Heart right ventricle (tissue), 16 donors: ENCODE results near the gene MFAP3. TPM values are rescaled to one million over a fixed set of nuclear protein-coding genes. Genes with fewer than 3 reads are reported as not detected.

Experiments
- ATAC-seq, 8 donors: fragments of 200-7000 bp; cut with Tn5 transposase; one replicate each; pipeline ENCODE4 v1.9.1; 2020; ENCODE audit warnings: mild to moderate bottlenecking in 8 of 8, moderate library complexity in 8 of 8, moderate number of reproducible peaks in 1 of 8
- DNase-seq, 2 donors: peaks; one replicate each; pipeline ENCODE4 v3.0.0-alpha.2; 2020
- H3K27ac ChIP-seq, 10 donors: fragments of 200-600 bp; sonication (generic) in 2 of 10; one replicate each; pipeline versions ENCODE4 v1.5.0 to v1.8.0; 2020 to 2022; ENCODE audit warnings: mild to moderate bottlenecking in 3 of 10
- H3K27me3 ChIP-seq, 7 donors: fragments of 200-600 bp; one replicate each; pipeline ENCODE4 v1.8.0; 2021 to 2022; ENCODE audit warnings: mild to moderate bottlenecking in 2 of 7
- H3K36me3 ChIP-seq, 9 donors: fragments of 200-600 bp; sonication (generic) in 1 of 9; one replicate each; pipeline versions ENCODE4 v1.5.0 to v1.8.0; 2020 to 2022; ENCODE audit warnings: mild to moderate bottlenecking in 2 of 9
- H3K4me1 ChIP-seq, 9 donors: fragments of 200-600 bp; sonication (generic) in 1 of 9; one replicate each; pipeline versions ENCODE4 v1.5.0 to v1.8.0; 2020 to 2022; ENCODE audit warnings: mild to moderate bottlenecking in 4 of 9
- H3K4me3 ChIP-seq, 10 donors: fragments of 200-600 bp; sonication (generic) in 2 of 10; one replicate each; pipeline versions ENCODE4 v1.5.0 to v1.8.0; 2020 to 2022; ENCODE audit warnings: mild to moderate bottlenecking in 7 of 10, moderate library complexity in 2 of 10
- H3K9me3 ChIP-seq, 11 donors: fragments of 200-600 bp in 10 of 11; sonication (generic) in 2 of 11; one replicate each; pipeline versions ENCODE4 v1.5.0 to v1.8.0; 2013 to 2022; ENCODE audit warnings: mild to moderate bottlenecking in 2 of 11, control low read depth in 1 of 11, moderate library complexity in 1 of 11
- WGBS, 2 donors: extraction: QIAGEN DNeasy Blood & Tissue Kit; methylation state at CpG; one replicate each; pipeline ENCODE4 v1.1.7; 2013; ENCODE audit warnings: inconsistent platforms in 1 of 2; 5-methylcytosine and 5-hydroxymethylcytosine counted together
- intact Hi-C, 10 donors: fragments of 100-400 bp; cut with DNase I; formaldehyde crosslinking; loops; one replicate each; pipeline versions ENCODE4 v1.11.1 to v1.14.2; 2022
- polyA plus RNA-seq, 2 donors: library from polyadenylated mRNA; stranded (reverse); fragments of 200-250 nt; gene quantifications; one replicate each; pipeline ENCODE4 v1.2.3, GENCODE V29; 2013
- total RNA-seq, 10 donors: library from RNA; stranded (reverse); fragmentation: NEBNext Ultra II Directional in 3 of 10; extraction: Animal tissue kit (Norgen Biotek cat#: 25700) in 3 of 10; gene quantifications; one replicate each; pipeline versions ENCODE4 v1.2.1 to v1.2.4, GENCODE V29; 2021 to 2023
- TF ChIP-seq, protein P1 (sequence below), 9 donors: fragments of 200-600 bp; sonication (generic) in 2 of 9; IDR thresholded peaks; one replicate each; pipeline versions ENCODE4 v1.5.0 to v1.8.0; 2021 to 2022; ENCODE audit warnings: antibody characterized with exemption in 9 of 9, mild to moderate bottlenecking in 5 of 9, moderate library complexity in 1 of 9
- donor health status: Arrhythmogenic right ventricular cardiomyopathy.
- donor health status: ischemic (EF 13 %, LVEDD 7.1; RV severe dilation, severe dysfunction).
- donor health status: healthy with polysubstance abuse.
- donor health status: DM: no; HTN: yes; CAD: no.
- donor health status: DM: no; HTN: no; CAD: no.
- donor health status: ischemic (EF 25% LVEDD 6.9; RV normal size, moderate dysfunction).
- donor health status: ischemic (EF 25% LVEDD 5.7; RV mildly dilated, moderate dysfunction).
- donor health status: healthy.
- donor health status: DM: yes; HTN: yes; CAD: no.
- donor health status: Ischemic cardiomyopathy.
- donor health status: ischemic (EF 35%, LVEDD 5.7; RV mildly dilated, moderate dysfunction).
- donor health status: nonischemic (EF 11% LVEDD 7.7; RV severe dilation, severe dysfunction).
- donor health status: DM: yes; HTN: yes; CAD: no.
- donor health status: PGD.
- donor health status: ischemic (EF 29% LVEDD 5.4; RV normal size, mild dysfunction).
- donor health status: nonischemic (EF 23%, LVEDD 6.1; RV moderate dilation, normal function).

The MFAP3 gene
- total and polyA plus RNA-seq, 12 donors, result 2.7 to 44.3 (median 32.2) TPM

DNA sequence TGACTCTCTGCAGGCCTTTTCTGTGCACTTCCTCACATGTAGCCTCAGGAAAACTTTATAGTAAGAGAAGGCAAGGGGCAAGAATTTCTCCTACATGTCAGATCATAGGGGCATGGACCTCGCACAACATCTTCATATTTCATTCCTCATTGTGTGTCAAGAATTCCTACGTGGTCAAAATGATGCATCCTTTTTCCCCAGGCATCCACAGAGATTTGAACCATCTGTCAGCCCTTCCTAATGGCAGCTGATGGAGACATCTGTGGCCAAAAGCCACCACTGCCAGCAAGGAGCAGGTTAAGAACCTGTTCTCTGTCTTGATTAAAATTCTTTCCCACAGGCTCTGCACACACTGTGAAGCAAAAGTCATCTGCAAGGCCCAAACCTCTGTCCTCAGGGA, 42.5 kb downstream of the MFAP3 start:
- ATAC-seq (no peak), DNase-seq (no peak)
- TF ChIP-seq, protein P1, sequence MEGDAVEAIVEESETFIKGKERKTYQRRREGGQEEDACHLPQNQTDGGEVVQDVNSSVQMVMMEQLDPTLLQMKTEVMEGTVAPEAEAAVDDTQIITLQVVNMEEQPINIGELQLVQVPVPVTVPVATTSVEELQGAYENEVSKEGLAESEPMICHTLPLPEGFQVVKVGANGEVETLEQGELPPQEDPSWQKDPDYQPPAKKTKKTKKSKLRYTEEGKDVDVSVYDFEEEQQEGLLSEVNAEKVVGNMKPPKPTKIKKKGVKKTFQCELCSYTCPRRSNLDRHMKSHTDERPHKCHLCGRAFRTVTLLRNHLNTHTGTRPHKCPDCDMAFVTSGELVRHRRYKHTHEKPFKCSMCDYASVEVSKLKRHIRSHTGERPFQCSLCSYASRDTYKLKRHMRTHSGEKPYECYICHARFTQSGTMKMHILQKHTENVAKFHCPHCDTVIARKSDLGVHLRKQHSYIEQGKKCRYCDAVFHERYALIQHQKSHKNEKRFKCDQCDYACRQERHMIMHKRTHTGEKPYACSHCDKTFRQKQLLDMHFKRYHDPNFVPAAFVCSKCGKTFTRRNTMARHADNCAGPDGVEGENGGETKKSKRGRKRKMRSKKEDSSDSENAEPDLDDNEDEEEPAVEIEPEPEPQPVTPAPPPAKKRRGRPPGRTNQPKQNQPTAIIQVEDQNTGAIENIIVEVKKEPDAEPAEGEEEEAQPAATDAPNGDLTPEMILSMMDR (IDR thresholded peaks at IDR 0.05), result no peak
- Histone ChIP-seq H3K4me3 (no peak overlapping the region), H3K27ac (no peak overlapping the region), H3K36me3 (no peaks in the 10 kb centered on the region), H3K27me3 (no peaks in the 10 kb centered on the region), H3K9me3 (no peaks in the 10 kb centered on the region), H3K4me1 (peaks cover 7 to 28% (median 25%) of the 10 kb centered on the region in 9 donors)
- 82 to 95% methylated on average over 2 of the region's 2 CpGs for WGBS, 2 donors
- intact Hi-C loops, result loop anchor here in 1 of 10 donors (10.0 kb wide), 1 partner anchor 64 kb away; no protein-coding TSS in a partner anchor

DNA sequence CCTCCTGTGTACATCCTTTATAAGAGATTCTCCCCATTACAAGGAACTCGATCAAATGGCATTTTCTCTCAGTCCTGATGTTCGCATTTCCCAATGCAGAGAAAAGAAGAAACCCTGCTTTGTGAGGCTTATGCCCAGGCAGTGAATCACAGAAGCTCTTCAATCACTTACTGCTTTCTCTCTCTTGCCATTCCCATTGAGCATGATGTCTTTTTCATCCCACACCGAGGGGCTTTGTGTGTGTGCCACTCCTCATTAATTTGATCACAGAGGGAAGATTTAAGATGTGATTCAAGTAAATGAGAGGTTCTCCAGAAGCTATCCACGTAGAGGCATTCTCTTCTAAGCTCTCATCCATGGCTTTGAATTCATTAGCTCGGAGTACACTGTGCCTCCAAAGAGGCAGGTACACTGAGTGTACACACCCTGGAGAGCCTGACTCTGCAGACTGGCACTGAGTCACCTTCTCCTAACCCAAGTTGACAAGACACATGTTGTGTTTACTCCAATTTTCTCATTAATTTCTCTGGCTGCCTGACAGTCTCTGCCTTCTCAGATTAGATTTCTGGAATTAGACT, 45.4 kb downstream of the MFAP3 start:
- H3K27ac ChIP-seq, result no peak overlapping the region
- H3K27me3 ChIP-seq, result no peaks in the 10 kb centered on the region
- TF ChIP-seq, protein P1 (IDR thresholded peaks at IDR 0.05), result no peak
- intact Hi-C loops, result loop anchor here in 1 of 10 donors (10.0 kb wide), 1 partner anchor 61 kb away; no protein-coding TSS in a partner anchor
- ATAC-seq (no peak), DNase-seq (no peak)
- no peaks in the 10 kb centered on the region for H3K36me3 ChIP-seq
- 94 to 97% methylated on average over 5 of the region's 5 CpGs for WGBS, 2 donors
- no peaks in the 10 kb centered on the region for H3K9me3 ChIP-seq
- no peak overlapping the region for H3K4me3 ChIP-seq
- H3K4me1 ChIP-seq, result peaks cover 0 to 23% (median 18%) of the 10 kb centered on the region in 9 donors

DNA sequence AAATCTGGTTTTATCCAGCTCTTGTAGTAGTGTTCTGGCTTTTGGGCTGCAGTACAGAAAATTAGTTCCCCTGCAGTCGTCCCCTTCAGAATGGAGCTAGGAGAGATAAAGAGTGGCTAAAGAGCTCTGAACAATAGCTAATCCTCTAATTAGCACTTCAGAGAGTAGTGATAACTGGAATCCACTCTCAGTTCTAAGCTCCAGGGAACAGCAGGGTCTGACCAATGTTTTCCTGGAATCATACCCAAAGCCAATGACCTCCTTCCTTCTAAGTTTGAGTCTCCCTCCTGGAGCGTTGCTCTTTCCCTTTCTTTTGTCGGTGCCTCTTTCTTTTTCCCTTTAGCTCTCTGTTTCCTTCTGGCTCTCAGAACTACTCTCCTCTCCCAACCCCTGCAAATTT, 47.4 kb downstream of the MFAP3 start:
- Histone ChIP-seq H3K4me1 (peaks cover 0 to 28% (median 18%) of the 10 kb centered on the region in 9 donors), H3K27ac (peak overlapping the region in 5 of 10 donors; percentile 17 to 67 (median 39)), H3K9me3 (no peaks in the 10 kb centered on the region), H3K36me3 (no peaks in the 10 kb centered on the region), H3K4me3 (no peak overlapping the region), H3K27me3 (no peaks in the 10 kb centered on the region)
- TF ChIP-seq, protein P1 (IDR thresholded peaks at IDR 0.05), result no peak
- DNase-seq (no peak), ATAC-seq (peak in 4 of 8 donors; percentile 12 to 53 (median 28))
- intact Hi-C loops, result loop anchor here in 1 of 10 donors (10.0 kb wide), 1 partner anchor 59 kb away; no protein-coding TSS in a partner anchor
- 45 to 49% methylated on average over 3 of the region's 3 CpGs for WGBS, 2 donors

DNA sequence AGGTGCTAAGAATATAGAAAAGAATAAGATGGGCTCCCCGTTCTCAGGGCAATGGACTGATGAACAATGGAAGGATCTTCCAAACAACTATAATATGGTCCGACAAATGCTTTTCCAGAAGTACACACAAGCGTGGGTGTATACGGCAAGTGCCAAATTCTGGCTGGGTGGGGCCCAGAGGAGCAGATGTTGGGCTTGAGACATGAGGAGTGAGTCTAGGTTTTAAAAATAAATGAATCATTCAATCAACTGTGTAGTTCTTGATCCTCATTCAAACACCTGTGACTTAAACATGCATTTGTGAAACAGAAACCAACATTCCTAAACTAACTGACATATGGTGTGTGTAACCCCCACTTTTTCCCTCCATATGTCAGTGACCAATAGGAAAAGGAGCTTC, 47.9 kb downstream of the MFAP3 start:
- intact Hi-C loops, result loop anchor here in 1 of 10 donors (10.0 kb wide), 1 partner anchor 58 kb away; no protein-coding TSS in a partner anchor
- WGBS, 2 donors, result 58 to 74% methylated on average over 4 of the region's 4 CpGs
- Histone ChIP-seq H3K36me3 (no peaks in the 10 kb centered on the region), H3K9me3 (no peaks in the 10 kb centered on the region), H3K4me3 (no peak overlapping the region), H3K27me3 (no peaks in the 10 kb centered on the region), H3K27ac (peak overlapping the region in 5 of 10 donors; percentile 17 to 67 (median 39)), H3K4me1 (peaks cover 0 to 33% (median 21%) of the 10 kb centered on the region in 9 donors)
- peak in 7 of 8 donors; percentile 50 to 77 (median 67) for ATAC-seq
- DNase-seq, result peak in 1 of 2 donors; percentile 18
- TF ChIP-seq, protein P1 (IDR thresholded peaks at IDR 0.05), result no peak
